NCI-H524 treated with DMSO at 0.1 percent for 48 hours (cell line): Measurements from ENCODE around the gene ZNF512B.
"Not testable (repeated sequence)": the region's sequence is repeated elsewhere in the genome, so short reads cannot be mapped to it uniquely, and the experiment has no call there.

ENCODE experiments used
- DNase-seq: peaks from one replicate; lab custom pipeline; 2025; lab: John Stamatoyannopoulos, UW

ZNF512B gene

DNA sequence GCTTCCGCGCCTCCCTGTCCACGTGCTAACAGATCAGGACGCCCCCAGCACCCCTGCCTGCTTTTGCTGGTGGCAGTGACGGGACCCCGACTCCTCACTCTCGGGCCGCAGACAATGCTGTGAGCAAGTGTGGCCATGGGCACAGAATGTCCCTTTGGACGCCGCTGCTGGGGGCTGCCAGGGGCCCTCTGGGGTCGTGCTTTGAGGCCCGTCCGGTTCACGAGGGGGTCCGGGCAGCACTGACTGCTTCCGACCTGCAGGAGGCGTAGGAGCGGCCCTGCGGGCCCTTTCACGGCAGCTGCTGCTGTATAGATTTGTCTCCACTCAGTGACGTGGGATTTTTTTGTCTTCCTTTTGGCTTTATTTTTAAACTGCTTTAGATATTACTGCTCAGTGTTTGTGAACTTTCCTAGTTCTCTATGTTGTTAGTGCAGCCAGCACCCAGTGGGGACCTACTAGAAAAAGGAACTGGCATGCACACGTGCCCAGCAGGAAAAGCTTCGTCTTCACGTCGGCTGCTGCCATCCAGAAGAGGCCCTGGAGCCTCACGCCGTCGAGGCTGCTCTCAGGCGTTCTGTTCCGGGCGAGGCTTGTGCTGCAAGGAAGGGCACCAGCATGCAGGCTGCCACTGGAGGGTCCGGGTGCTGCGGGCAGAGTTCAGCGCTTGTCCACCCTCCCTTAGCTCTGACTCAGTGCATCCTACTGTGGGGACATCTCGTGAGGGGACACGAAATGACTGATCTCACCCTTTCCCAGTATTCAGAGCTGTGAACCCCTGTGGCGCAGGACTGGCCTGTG is 35.3 kb downstream of the ZNF512B start:
- no peak for DNase-seq

GRCh38 chr20:63933646-63934045 is 36.1 kb downstream of the ZNF512B start:
- DNase-seq: no peak

DNA sequence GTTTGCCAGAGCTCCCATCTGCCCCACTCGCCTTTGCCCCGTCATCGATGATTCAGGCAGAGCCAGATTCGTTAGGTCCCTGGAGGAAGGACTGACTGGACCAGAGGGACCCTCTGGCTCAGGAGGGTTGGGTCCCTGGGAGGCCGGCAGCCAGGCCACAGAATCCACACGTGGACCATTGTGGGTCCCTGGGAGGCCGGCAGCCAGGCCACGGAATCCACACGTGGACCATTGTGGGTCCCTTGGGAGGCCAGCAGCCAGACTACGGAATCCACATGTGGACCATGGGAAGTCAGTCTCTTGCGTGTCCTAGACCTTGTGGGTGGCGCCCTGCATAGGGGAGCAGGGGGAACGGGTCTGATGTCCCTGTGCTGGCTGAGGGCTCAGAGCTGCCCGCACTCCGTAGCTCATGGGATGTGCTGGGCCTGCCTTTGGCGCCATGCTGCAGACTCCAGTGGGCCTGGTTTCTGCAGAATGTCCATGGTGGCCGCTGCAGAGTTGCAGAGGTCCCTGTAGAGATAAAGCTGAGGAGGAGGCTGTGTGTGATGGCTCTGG is 37.0 kb downstream of the ZNF512B start:
- no peak for DNase-seq

- DNase-seq: no peak
Observed at GRCh38 chr20:63931735-63932134, 38.0 kb downstream of the ZNF512B start.

GRCh38 chr20:63930971-63931553 is 38.7 kb downstream of the ZNF512B start:
- no peak for DNase-seq

DNA sequence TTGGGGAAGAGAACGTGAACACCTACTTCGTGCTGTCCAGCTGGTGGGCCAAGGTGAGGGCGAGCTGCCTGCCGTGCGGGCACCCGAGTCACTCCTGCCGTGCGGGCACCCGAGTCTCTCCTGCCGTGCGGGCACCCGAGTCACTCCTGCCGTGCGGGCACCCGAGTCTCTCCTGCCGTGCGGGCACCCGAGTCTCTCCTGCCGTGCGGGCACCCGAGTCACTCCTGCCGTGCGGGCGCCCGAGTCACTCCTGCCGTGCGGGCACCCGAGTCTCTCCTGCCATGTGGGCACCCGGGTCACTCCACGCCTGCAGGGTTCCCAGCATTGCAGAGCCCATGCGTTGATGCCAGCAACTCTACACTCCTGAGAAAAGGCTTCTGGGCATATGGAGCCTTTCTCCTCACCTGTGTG is 40.3 kb downstream of the ZNF512B start:
- not testable (repeated sequence) for DNase-seq

GRCh38 chr20:63929071-63929470 is 40.7 kb downstream of the ZNF512B start:
- DNase-seq: no peak

- no peak for DNase-seq
Observed at GRCh38 chr20:63926298-63926697, 43.4 kb downstream of the ZNF512B start.

DNA sequence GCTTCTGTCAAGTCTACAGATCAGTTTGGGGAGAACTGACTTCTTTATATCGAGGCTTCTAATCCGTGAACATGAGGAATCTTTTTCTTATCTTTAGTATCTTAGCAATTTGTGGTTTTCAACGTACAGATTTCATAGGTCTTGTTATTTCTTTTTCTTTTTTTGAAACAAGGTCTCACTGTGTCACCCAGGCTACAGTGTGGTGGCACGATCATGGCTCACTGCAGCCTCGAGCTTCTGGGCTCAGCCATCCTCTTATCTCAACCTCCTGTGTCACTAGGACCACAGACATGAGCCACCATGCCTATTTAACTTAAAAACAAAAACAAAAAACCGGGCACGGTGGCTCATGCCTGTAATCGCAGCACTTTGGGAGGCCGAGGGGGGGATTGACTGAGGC is 45.5 kb downstream of the ZNF512B start:
- no peak for DNase-seq

GRCh38 chr20:63923651-63924050 is 46.1 kb downstream of the ZNF512B start:
- DNase-seq: no peak

GRCh38 chr20:63920226-63920625 is 49.5 kb downstream of the ZNF512B start:
- DNase-seq: no peak

GRCh38 chr20:63919130-63919529 is 50.6 kb downstream of the ZNF512B start:
- no peak for DNase-seq

DNA sequence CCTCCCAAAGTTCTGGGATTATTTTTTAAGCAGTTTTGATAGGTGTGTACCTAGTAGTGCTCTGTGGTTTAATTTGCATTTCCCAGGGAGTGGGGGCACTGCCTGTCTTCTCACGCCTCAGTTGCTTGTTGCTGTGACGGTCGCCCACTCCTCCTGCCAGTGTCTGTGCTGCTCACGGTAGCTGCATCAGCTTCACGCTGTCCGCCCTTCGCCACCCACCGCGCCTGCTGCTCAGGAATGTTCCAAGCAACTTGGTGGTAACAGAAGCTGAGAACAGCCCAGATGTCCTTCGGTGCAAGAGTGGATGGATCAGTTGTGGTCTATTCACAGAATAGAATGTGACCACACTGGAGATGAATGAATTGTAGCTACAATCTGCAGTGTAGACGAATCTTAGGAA is 51.9 kb downstream of the ZNF512B start:
- no peak for DNase-seq

DNA sequence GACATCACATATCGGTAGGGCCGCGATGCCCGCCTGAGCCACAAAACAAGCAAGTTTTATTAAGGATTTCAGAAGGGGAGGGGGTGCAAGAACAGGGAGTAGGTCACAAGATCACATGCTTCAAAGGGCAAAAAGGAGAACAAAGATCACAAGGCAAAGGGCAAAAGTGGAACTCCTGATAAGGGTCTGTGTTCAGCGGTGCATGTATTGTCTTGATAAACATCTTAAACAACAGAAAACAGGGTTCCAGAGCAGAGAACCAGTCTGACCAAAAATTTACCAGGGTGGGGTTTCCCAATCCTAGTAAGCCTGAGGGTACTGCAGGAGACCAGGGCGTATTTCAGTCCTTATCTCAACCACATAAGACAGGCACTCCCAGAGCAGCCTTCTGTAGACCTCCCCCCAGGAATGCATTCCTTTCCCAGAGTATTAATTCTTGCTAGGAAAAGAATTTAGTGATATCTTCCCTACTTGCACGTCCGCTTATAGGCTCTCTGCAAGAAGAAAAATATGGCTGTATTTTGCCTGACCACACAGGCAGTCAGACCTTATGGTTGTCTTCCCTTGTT is 53.3 kb downstream of the ZNF512B start:
- not testable (repeated sequence) for DNase-seq

- no peak for DNase-seq
Observed at GRCh38 chr20:63915471-63915870, 54.3 kb downstream of the ZNF512B start.

GRCh38 chr20:63913768-63914167 is 56.0 kb downstream of the ZNF512B start:
- no peak for DNase-seq

DNA sequence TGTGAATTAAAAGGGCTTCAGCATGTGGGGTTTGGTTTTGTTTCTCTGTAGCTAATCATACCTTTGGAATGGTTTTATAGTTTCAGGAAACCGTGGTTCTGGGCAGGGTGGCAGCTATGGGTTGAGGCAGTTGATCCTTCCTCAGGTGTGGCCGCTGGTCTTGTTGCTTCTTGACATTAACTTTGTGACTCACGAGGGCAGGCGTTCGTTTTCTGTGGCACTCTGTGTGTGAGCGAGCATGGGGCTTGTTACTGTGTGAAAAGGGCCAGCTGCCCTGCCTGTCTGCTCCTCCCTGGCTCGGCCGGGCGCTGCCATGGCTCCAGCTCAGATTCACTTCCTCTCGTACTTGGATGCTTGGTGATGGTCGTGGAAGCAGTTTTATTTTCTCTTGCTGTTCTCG is 58.6 kb downstream of the ZNF512B start:
- no peak for DNase-seq

DNA sequence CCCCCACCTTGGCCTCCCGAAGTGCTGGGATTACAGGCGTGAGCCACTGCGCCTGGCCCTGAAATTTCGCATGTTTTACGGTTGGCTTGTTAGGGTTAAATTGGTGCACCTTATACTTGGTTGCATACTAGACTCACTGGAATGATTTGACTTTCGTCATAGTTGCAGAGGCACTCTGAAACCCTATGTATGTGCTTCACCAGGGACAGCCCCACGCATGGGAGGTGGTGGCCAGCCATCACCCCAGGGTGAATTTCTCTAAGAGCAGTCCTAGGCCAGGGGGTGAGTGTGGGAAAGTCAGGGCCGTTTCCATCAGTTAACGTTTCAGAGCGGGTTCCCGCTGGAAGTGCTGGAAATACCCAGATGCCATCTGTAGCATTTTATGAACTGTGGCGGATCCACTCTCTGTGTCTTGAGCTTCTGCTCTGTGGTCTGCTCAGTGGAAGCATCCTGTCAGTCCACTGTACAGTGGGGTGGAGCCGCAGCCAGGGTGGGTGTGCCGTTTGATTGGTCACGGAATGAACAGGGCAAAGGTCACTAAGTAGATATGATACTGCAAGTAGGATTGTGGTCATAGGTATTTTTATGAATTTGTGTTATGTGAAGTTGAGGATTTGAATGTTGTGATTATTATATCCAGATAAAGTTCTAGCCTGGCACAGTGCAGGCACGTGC is 61.6 kb downstream of the ZNF512B start:
- no peak for DNase-seq
